GM12874 (cell line): Measurements from ENCODE around the gene HCAR2.

Source experiments
- TF ChIP-seq, protein P1 (sequence below): IDR thresholded peaks from 2 replicates; pipeline ENCODE4 v1.5.1; 2011; ENCODE audit warnings: low read depth, mild to moderate bottlenecking, control low read depth, low read length, moderate library complexity; ENCODE audit not compliant: insufficient read depth

Gene HCAR2

DNA sequence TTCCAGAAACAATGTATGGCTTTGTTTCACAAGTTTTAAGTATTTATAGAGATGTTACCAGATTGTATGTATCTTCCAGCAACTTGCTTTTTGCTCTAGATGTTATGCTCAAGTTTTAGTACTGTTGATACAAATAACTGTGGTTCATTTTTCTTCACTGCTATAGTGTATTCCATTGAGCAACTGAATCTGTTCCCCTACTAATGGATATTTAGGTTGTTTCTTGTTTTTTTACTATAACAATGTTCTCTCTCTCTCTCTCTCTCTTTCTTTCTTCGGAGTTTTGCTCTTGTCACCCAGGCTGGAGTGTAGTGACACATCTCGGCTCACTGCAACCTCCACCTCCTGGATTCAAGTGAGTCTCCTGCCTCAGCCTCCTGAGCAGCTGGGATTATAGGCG, 16.6 kb downstream of the HCAR2 start:
- TF ChIP-seq, protein P1, sequence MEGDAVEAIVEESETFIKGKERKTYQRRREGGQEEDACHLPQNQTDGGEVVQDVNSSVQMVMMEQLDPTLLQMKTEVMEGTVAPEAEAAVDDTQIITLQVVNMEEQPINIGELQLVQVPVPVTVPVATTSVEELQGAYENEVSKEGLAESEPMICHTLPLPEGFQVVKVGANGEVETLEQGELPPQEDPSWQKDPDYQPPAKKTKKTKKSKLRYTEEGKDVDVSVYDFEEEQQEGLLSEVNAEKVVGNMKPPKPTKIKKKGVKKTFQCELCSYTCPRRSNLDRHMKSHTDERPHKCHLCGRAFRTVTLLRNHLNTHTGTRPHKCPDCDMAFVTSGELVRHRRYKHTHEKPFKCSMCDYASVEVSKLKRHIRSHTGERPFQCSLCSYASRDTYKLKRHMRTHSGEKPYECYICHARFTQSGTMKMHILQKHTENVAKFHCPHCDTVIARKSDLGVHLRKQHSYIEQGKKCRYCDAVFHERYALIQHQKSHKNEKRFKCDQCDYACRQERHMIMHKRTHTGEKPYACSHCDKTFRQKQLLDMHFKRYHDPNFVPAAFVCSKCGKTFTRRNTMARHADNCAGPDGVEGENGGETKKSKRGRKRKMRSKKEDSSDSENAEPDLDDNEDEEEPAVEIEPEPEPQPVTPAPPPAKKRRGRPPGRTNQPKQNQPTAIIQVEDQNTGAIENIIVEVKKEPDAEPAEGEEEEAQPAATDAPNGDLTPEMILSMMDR: no peak

DNA sequence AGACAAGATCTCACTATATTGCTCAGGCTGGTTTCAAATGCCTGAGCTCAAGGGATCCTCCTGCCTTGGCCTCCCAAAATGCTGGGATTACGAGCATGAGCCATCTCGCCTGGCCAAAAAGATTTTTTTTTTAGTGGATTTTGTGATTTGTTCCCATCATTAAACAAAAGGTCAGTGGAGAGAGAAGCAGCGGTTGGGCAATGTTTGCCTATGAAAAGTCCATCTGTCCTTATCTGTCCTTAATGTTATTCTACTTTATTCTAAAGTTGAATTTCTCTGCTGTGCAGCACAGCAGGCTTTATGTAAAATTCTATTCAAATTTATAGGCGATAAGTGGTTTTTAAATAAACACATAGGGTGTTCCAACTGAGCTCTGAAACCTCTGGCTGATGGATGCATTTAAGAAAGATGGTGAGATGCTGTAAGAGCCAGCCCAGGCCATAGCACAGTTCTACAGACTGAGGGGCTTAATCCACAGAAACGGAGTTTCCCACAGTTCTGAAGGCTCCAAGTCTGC, 18.8 kb downstream of the HCAR2 start:
- TF ChIP-seq, protein P1: no peak

GRCh38 chr12:122681814-122682213, 21.3 kb downstream of the HCAR2 start:
- TF ChIP-seq, protein P1: no peak

GRCh38 chr12:122672515-122672914, 30.6 kb downstream of the HCAR2 start:
- TF ChIP-seq, protein P1: no peak

- TF ChIP-seq, protein P1: no peak
Measured at GRCh38 chr12:122669397-122670070, 33.6 kb downstream of the HCAR2 start.

DNA sequence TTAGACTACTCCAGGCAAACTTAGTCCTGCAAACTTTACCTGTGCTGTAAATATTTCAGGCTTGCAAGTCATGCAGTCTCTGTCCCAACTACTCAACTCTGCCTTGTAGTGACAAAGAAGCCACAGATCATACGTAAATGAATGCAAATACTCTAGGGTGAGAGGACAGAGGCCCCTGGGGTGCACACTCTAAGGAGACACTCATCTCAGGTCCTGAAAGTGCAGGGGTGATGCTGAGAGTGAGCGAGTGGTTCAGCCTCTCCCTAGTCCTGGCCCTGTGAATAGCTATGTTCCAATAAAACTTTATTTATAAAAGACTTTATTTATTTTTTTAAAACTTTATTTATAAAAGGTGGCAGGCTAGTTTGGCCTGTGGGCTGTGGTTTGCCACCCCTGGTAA, 34.9 kb downstream of the HCAR2 start:
- TF ChIP-seq, protein P1: no peak

GRCh38 chr12:122665759-122666158, 37.4 kb downstream of the HCAR2 start:
- TF ChIP-seq, protein P1: no peak

DNA sequence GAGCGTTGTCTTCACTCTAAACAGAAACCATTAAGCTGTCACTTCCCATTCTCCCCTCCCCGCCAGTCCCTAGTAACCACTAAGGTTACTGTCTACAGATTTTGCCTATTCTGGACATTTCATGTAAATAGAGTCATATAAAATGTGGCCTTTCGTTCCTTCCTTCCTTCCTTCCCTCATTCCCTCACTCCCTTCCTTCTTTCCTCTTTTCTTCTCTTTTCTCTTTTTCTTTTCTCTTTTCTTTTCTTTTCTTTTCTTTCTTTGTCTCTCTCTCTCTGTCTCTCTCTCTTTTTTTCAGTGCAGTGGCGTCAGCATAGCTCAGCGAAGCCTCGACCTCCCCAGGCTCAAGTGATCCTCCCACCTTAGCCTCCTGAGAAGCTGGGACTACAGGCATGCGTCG, 37.8 kb downstream of the HCAR2 start:
- TF ChIP-seq, protein P1: no peak
